ENCODE results near the gene RPH3AL. TPM values are rescaled to one million over a fixed set of nuclear protein-coding genes. Genes with fewer than 3 reads are reported as not detected.
A peak's percentile ranks its signal among the peaks of the same experiment; 100 is the strongest.

Gene RPH3AL
- total RNA-seq (2013; cell fraction: nucleolus; rRNA removed): 5.2 and 7.6 TPM in 2 replicates
- 0.49 and 0.62 TPM in 2 replicates for total RNA-seq (2014; rRNA removed)
- 0.18 and 0.55 TPM in 2 replicates for total RNA-seq (2014; rRNA removed; fragmentation: Illumina TruSeq; extraction: Trizol)
- total RNA-seq (2021): 0.51 and 1.2 TPM in 2 replicates
- 0.13 TPM for polyA plus RNA-seq (2011; ENCODE audit: low read depth)
- polyA plus RNA-seq (2011; rRNA removed): 0.45 and 0.53 TPM in 2 replicates
- 0.87 and 1.1 TPM in 2 replicates for polyA plus RNA-seq (2011; cell fraction: cytosol; rRNA removed)
- polyA plus RNA-seq (2011; cell fraction: nucleus; rRNA removed): 0.97 and 1.3 TPM in 2 replicates
- 0.34 and 1.6 TPM in 2 replicates for polyA plus RNA-seq (2012)
- 0.22 TPM in 1 of 2 replicates, not detected in the other for polyA plus RNA-seq (2014; fragmentation: Illumina TruSeq; extraction: Trizol)
- polyA plus RNA-seq (2014; fragmentation: Nextera tagmentation; extraction: Ambion mirVana): under 1 TPM in 1 of 2 experiments, not detected in 1; 0.04 TPM
- 0.37 and 0.78 TPM in 2 replicates for polyA plus RNA-seq (2014; rRNA removed)
- under 1 TPM in 1 of 2 experiments, not detected in 1; 0.40 TPM for polyA plus RNA-seq (2016; fragmentation: Nextera tagmentation; extraction: Ambion mirVana)
- polyA minus RNA-seq (2011; rRNA and poly(A)+ RNA removed): 0.29 and 1.6 TPM in 2 replicates
- polyA minus RNA-seq (2011; cell fraction: cytosol; rRNA and poly(A)+ RNA removed): not detected in 2 replicates
- polyA minus RNA-seq (2011; cell fraction: nucleus; rRNA and poly(A)+ RNA removed): 1.8 TPM in 1 of 2 replicates, not detected in the other
- Bru-seq, nascent RNA: percentile 35 among the genes with signal in this experiment
- BruChase-seq, experiment 1, labeled RNA remaining after a 6-hour chase: percentile 41 among the genes with signal in this experiment
- BruChase-seq, experiment 2, labeled RNA remaining after a 2-hour chase: percentile 36 among the genes with signal in this experiment
- long read RNA-seq, experiment 1: 0 reads
- long read RNA-seq, experiment 2, partial matches to known transcripts: 0 of 1 reads
- long read RNA-seq, experiment 2, other reads (novel, unspliced or antisense): 0 of 1 reads

- Histone ChIP-seq H4K20me1 (ENCODE audit: control insufficient read depth, insufficient read depth) (no peaks in the 10 kb centered on the region), H3K36me3 (ENCODE audit: control insufficient read depth in 2 of 2, insufficient read depth in 2 of 2, low read length in 1 of 2) (no peaks in the 10 kb centered on the region), H3K27ac (ENCODE audit: control insufficient read depth, insufficient read depth) (no peak within 1 kb of the TSS), H3K4me3 (no peak within 1 kb of the TSS), H3K4me2 (ENCODE audit: control insufficient read depth, insufficient read depth) (no peak within 1 kb of the TSS), H3K9ac (ENCODE audit: control insufficient read depth, insufficient read depth, low read length) (no peak within 1 kb of the TSS), H3K79me2 (ENCODE audit: control insufficient read depth, insufficient read depth, low read length) (no peaks in the 10 kb centered on the region), H3K9me3 (replicated peaks; ENCODE audit: control insufficient read depth, insufficient read depth, low read length) (no peaks in the 10 kb centered on the region; the same call in 2 of the 3 replicates), H2AFZ (ENCODE audit: control insufficient read depth, low read depth, low read length) (no peak within 1 kb of the TSS), H3K27me3 (replicated peaks in 1 of 2; ENCODE audit: control insufficient read depth in 2 of 2, insufficient read depth in 2 of 2, low read length in 1 of 2) (no peaks in the 10 kb centered on the region; a peak in 1 of 4 replicates), H3K4me1 (ENCODE audit: control insufficient read depth, insufficient read depth, low read length) (no peaks in the 10 kb centered on the region)
- TF ChIP-seq LARP7 (IDR thresholded peaks at IDR 0.05) (no peak), SREBF1 (IDR thresholded peaks at IDR 0.05; ENCODE audit: low read length) (no peak), CHD2 (IDR thresholded peaks at IDR 0.05; ENCODE audit: borderline replicate concordance, low read depth, low read length) (no peak), KDM1A (IDR thresholded peaks at IDR 0.05; ENCODE audit: borderline replicate concordance) (no peak), TCF7 (IDR thresholded peaks at IDR 0.05; ENCODE audit: borderline replicate concordance) (no peak), NFXL1 (IDR thresholded peaks at IDR 0.05; ENCODE audit: borderline replicate concordance) (no peak), ATF7 (IDR thresholded peaks at IDR 0.05; ENCODE audit: low read depth) (no peak), ZSCAN29 (IDR thresholded peaks at IDR 0.05) (no peak), EED (IDR thresholded peaks at IDR 0.05; ENCODE audit: low read depth) (no peak), HDAC6 (IDR thresholded peaks at IDR 0.05; ENCODE audit: unreplicated experiment) (no peak), PKNOX1 (IDR thresholded peaks at IDR 0.05) (no peak)
- BruUV-seq (replicated peaks): no TSS peak
- DNase-seq (ENCODE audit: low read depth, low spot score) (no peak), ATAC-seq (no peak), FAIRE-seq (no peak)
- RAD21 ChIA-PET (ENCODE audit: unreplicated experiment): no interaction called here
- 37% methylated on average over 22 of the region's 22 CpGs for WGBS (ENCODE audit: insufficient coverage, insufficient replicate concordance, low lambda C conversion rate, missing lambda C conversion rate)
- POLR2A ChIA-PET: no interaction called here
- CTCF ChIA-PET: no interaction called here
- SMC1A ChIA-PET (ENCODE audit: uncharacterized antibody, unreplicated experiment): no interaction called here
- intact Hi-C loops (cut with micrococcal nuclease; ENCODE audit: unreplicated experiment): no loop called here
- in situ Hi-C loops (cut with MboI): no loop called here
These were observed at the start of gene RPH3AL for GRCh38 chr17:352421-353212. RPH3AL (minus strand) TSS chr17:352807; CDS start chr17:327543, 25,264 bp downstream.
